ENCODE measurements around the gene KRT84.
"Not testable (repeated sequence)": the region's sequence is repeated elsewhere in the genome, so short reads cannot be mapped to it uniquely, and the experiment has no call there.

Gene KRT84

DNA sequence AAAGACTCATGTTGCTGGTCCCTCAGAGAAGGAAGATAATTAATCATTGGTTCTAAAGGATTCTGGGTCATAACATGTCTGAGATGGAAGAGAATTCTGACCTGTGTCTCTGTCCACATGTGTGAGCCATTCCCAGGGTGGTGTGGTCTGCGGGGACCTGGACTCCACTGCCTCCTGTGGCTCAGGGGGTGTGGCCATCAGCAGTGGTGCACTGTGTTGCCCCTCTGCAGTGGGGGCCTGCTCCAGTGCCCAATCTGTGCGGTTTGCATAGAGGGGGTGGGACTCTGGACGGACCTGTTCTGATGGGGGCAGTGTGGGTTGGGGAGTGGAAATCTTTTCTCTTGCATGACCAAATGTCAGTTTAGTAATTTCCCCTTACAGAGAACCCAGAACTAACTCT is 31.7 kb downstream of the KRT84 start:
- ATAC-seq = no peak

DNA sequence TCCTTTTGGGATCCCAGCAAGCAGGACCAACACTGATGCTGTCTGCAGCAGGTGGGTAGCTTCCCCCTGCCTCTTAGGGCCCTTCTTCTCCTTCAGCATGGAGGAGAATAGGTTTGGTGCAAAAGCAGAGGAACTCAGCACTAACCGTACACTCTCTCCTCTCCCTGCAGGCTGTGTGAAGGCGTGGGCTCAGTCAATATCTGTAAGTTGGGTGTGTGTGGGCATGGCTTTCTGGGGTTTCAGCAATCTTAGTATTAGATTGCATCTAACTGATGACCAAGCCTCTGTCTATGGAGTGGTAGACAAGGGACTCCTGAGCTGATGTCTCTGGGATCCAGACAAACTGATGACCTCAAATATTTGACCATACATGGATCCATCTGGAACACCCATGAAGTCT is 32.5 kb downstream of the KRT84 start:
- H3K27me3 Mint-ChIP-seq = peaks cover 6% of the 10 kb centered on the region
- no peak for ATAC-seq
- no peaks in the 10 kb centered on the region for H3K36me3 Mint-ChIP-seq (ENCODE audit: low read depth)
- DNase-seq = no peak
- peaks cover 24% of the 10 kb centered on the region for H3K4me1 Mint-ChIP-seq
- H3K9me3 Mint-ChIP-seq = no peaks in the 10 kb centered on the region
- no peak overlapping the region for H3K27ac Mint-ChIP-seq
- no peak overlapping the region for H3K4me3 Mint-ChIP-seq

More for the DNA sequence above, 31.7 kb downstream of the KRT84 start:
- peaks cover 32% of the 10 kb centered on the region for H3K4me1 Mint-ChIP-seq
- H3K4me3 Mint-ChIP-seq = no peak overlapping the region
- H3K9me3 Mint-ChIP-seq = no peaks in the 10 kb centered on the region
- peaks cover 6% of the 10 kb centered on the region for H3K27me3 Mint-ChIP-seq
- no peaks in the 10 kb centered on the region for H3K36me3 Mint-ChIP-seq (ENCODE audit: low read depth)
- no peak overlapping the region for H3K27ac Mint-ChIP-seq
- no peak for DNase-seq

GRCh38 chr12:52351196-52352059 is 34.0 kb downstream of the KRT84 start:
- DNase-seq (peak; percentile 39), ATAC-seq (peak; percentile 85)
- Mint-ChIP-seq H3K9me3 (no peaks in the 10 kb centered on the region), H3K36me3 (ENCODE audit: low read depth) (no peaks in the 10 kb centered on the region), H3K4me3 (no peak overlapping the region), H3K27ac (peak overlapping the region; percentile 11), H3K27me3 (peaks cover 6% of the 10 kb centered on the region), H3K4me1 (peaks cover 18% of the 10 kb centered on the region)

DNA sequence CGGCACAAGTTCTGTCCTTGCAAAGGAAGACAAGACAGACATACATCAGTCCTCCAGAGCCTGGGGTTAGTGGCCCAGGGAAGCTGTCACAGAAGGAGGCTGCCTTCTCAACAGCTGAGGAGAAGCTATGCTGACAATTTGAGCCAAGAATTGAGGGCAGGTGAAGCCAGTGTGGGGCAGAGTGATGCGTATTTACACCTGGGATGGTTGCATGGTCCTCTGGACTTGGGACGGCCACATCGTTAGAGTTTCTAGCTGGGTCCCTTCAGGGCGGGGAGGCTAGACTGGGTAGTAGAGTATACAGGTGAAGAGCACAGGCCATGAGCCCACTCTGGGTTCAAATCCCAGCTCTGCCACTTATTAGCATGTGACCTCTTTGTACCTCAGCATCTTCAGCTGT is 34.7 kb downstream of the KRT84 start:
- Mint-ChIP-seq H3K27me3 (peaks cover 6% of the 10 kb centered on the region), H3K9me3 (no peaks in the 10 kb centered on the region), H3K36me3 (ENCODE audit: low read depth) (no peaks in the 10 kb centered on the region), H3K4me1 (peaks cover 18% of the 10 kb centered on the region), H3K27ac (no peak overlapping the region), H3K4me3 (no peak overlapping the region)
- ATAC-seq = no peak
- no peak for DNase-seq

DNA sequence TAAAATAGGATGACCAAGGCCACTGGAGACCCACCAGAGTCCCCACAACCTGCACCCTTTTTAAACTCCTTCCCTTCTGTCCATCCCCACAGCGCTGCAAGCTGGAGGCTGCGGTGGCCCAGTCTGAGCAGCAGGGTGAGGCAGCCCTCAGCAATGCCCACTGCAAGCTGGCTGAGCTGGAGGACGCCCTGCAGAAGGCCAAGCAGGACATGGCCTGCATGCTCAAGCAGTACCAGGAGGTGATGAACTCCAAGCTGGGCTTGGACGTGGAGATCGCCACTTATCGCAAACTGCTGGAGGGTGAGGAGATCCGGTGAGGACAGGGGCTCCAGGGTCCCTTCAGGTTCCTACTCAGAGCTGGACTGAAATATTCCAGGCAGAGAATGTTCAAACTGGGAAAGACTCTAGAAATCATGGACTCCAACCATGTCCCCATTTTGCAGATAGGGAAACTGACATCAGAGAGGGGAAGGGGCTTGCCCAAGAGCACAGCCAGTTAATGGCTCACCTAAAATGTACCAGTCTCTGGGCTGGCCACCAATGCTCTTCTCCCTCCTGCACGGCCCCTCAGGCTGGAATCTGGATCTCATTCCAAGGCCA is 35.3 kb downstream of the KRT84 start:
- no peaks in the 10 kb centered on the region for H3K36me3 Mint-ChIP-seq (ENCODE audit: low read depth)
- no peak for DNase-seq
- no peak overlapping the region for H3K27ac Mint-ChIP-seq
- no peak overlapping the region for H3K4me3 Mint-ChIP-seq
- peaks cover 6% of the 10 kb centered on the region for H3K27me3 Mint-ChIP-seq
- no peaks in the 10 kb centered on the region for H3K9me3 Mint-ChIP-seq
- no peak for ATAC-seq
- peaks cover 18% of the 10 kb centered on the region for H3K4me1 Mint-ChIP-seq

GRCh38 chr12:52349196-52349595 is 36.3 kb downstream of the KRT84 start:
- ATAC-seq (no peak), DNase-seq (no peak)
- no peaks in the 10 kb centered on the region for H3K36me3 Mint-ChIP-seq (ENCODE audit: low read depth)
- peaks cover 6% of the 10 kb centered on the region for H3K27me3 Mint-ChIP-seq
- peaks cover 18% of the 10 kb centered on the region for H3K4me1 Mint-ChIP-seq
- H3K4me3 Mint-ChIP-seq = no peak overlapping the region
- no peaks in the 10 kb centered on the region for H3K9me3 Mint-ChIP-seq
- no peak overlapping the region for H3K27ac Mint-ChIP-seq

GRCh38 chr12:52347551-52348510 is 37.6 kb downstream of the KRT84 start:
- Mint-ChIP-seq H3K4me1 (peaks cover 16% of the 10 kb centered on the region), H3K9me3 (no peaks in the 10 kb centered on the region), H3K27ac (no peak overlapping the region), H3K27me3 (peaks cover 6% of the 10 kb centered on the region), H3K4me3 (no peak overlapping the region), H3K36me3 (ENCODE audit: low read depth) (no peaks in the 10 kb centered on the region)
- no peak for DNase-seq
- ATAC-seq = no peak

GRCh38 chr12:52347016-52347415 is 38.4 kb downstream of the KRT84 start:
- ATAC-seq (no peak), DNase-seq (no peak)
- peaks cover 6% of the 10 kb centered on the region for H3K27me3 Mint-ChIP-seq
- no peaks in the 10 kb centered on the region for H3K9me3 Mint-ChIP-seq
- no peaks in the 10 kb centered on the region for H3K36me3 Mint-ChIP-seq (ENCODE audit: low read depth)
- H3K27ac Mint-ChIP-seq = no peak overlapping the region
- H3K4me3 Mint-ChIP-seq = no peak overlapping the region
- peaks cover 8% of the 10 kb centered on the region for H3K4me1 Mint-ChIP-seq

DNA sequence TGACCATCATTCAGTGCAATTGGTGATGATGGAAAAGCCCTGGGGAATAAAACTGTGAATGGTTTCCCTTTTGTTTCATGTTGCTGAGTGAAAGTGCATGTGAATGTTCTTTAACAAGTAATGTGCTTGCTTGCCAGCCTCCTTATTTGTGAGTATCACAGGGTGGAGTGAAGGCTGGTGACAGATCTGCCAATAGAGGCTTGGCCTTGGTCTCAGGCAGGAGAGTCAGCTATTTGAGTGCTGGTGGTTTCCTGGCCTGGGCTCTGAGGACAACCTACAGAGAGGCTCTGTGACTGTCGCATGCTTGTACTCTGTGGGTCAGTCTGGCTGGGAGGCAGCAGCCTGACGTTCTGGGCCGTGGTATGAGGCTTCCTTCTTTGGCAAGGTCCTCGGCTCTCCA is 38.9 kb downstream of the KRT84 start:
- H3K4me3 Mint-ChIP-seq = no peak overlapping the region
- H3K36me3 Mint-ChIP-seq (ENCODE audit: low read depth) = no peaks in the 10 kb centered on the region
- peaks cover 4% of the 10 kb centered on the region for H3K27me3 Mint-ChIP-seq
- no peak overlapping the region for H3K27ac Mint-ChIP-seq
- DNase-seq = no peak
- ATAC-seq = no peak
- peaks cover 5% of the 10 kb centered on the region for H3K4me1 Mint-ChIP-seq
- H3K9me3 Mint-ChIP-seq = no peaks in the 10 kb centered on the region

- not testable (repeated sequence) for H3K4me3 Mint-ChIP-seq; ATAC-seq; H3K36me3 Mint-ChIP-seq (ENCODE audit: low read depth); H3K4me1 Mint-ChIP-seq; H3K27ac Mint-ChIP-seq; H3K9me3 Mint-ChIP-seq; H3K27me3 Mint-ChIP-seq; DNase-seq
These were observed 40.4 kb downstream of the KRT84 start for GRCh38 chr12:52345041-52345440.

GRCh38 chr12:52344111-52344510 is 41.3 kb downstream of the KRT84 start:
- H3K4me1 Mint-ChIP-seq = no peaks in the 10 kb centered on the region
- no peaks in the 10 kb centered on the region for H3K27me3 Mint-ChIP-seq
- no peak overlapping the region for H3K27ac Mint-ChIP-seq
- DNase-seq (no peak), ATAC-seq (no peak)
- no peak overlapping the region for H3K4me3 Mint-ChIP-seq
- H3K36me3 Mint-ChIP-seq (ENCODE audit: low read depth) = no peaks in the 10 kb centered on the region
- no peaks in the 10 kb centered on the region for H3K9me3 Mint-ChIP-seq

DNA sequence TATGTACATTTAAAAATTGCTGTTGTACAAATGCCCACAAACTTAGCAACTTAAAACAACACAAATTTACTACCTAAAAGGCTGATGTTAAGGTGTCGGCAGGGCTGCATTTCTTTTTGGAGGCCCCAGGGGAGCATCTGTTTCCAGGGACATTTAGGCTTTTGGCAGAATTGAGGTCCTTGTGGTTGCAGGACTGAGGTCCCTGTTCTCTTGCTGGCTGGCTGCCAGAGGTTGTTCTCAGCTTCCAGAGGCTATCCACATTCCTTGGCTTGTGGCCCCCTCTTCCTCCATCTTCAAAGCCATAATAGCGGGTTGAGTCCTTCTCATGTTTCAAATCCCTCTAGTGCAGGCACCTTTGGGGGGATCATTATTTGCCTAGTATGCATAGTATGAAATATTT is 41.9 kb downstream of the KRT84 start:
- Mint-ChIP-seq H3K27me3 (no peaks in the 10 kb centered on the region), H3K4me1 (no peaks in the 10 kb centered on the region), H3K4me3 (no peak overlapping the region), H3K9me3 (no peaks in the 10 kb centered on the region), H3K36me3 (ENCODE audit: low read depth) (no peaks in the 10 kb centered on the region), H3K27ac (no peak overlapping the region)
- no peak for DNase-seq
- ATAC-seq = no peak

DNA sequence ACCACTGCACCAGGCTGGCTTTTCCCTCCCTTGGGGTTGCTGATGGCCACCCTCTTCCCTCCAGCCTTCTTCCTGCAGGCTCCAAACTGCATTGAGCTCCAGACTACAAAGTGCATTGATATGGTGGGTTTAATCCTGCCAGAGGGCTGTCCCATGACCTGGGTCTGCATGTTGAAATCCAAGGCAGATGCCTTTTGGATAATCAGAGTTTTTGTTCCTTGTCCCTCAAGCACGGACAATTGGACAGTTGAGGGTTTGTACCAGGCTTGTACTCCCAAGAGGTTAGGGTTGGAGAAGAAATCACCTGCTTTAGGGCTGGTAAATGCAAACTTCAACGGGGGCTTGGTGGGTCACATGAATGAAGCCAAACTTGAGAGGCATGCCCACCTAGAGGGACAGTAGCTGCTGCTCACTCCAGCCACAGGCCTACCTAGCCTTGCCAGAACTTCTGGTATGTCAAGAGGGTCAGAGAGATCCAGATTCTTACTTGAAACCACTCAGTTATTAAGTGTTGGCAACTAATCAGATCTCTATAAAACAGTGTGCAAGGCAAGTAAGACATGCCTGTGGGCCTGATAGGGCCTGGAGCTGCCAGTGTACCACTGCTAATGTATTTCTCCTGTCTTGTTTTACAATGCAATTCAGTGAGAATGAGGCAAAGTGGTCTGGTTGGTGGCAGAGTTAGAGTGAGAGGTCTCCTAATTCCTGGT is 42.5 kb downstream of the KRT84 start:
- Mint-ChIP-seq H3K4me3 (no peak overlapping the region), H3K36me3 (ENCODE audit: low read depth) (no peaks in the 10 kb centered on the region), H3K27ac (no peak overlapping the region), H3K9me3 (no peaks in the 10 kb centered on the region), H3K4me1 (no peaks in the 10 kb centered on the region), H3K27me3 (no peaks in the 10 kb centered on the region)
- no peak for ATAC-seq
- no peak for DNase-seq

GRCh38 chr12:52341066-52341580 is 44.3 kb downstream of the KRT84 start:
- ATAC-seq (no peak), DNase-seq (no peak)
- peaks cover 8% of the 10 kb centered on the region for H3K4me1 Mint-ChIP-seq
- H3K36me3 Mint-ChIP-seq (ENCODE audit: low read depth) = no peaks in the 10 kb centered on the region
- H3K27ac Mint-ChIP-seq = no peak overlapping the region
- H3K4me3 Mint-ChIP-seq = no peak overlapping the region
- no peaks in the 10 kb centered on the region for H3K9me3 Mint-ChIP-seq
- H3K27me3 Mint-ChIP-seq = no peaks in the 10 kb centered on the region
